HG03139 (cell line): ENCODE data around the gene OTOS.

ENCODE experiments used
- ATAC-seq: cut with Tn5 transposase; IDR thresholded peaks from one replicate; pipeline ENCODE4 v1.9.1; 2021; ENCODE audit not compliant: unreplicated experiment

The OTOS gene

DNA sequence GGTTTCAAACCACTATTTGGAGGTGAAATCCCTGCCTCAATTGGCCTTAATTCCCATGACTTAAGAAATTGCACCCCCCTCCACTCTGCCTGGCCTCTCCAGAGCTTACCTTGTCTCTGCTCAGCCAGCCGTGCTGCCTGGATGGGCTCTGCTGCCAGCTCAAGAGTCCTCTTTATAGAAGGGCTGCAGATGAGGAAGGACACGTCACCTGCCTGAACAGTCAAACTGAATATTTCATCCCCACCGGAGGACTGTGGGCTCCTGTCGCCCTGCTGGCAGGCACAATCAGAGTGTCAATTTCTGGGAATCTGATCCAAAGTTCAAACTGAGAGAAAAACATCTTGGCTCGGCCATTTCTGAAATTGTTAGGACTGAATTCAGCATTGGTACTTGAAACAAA is at the start of gene OTOS:
TSS of gene OTOS (minus strand) at position 148 of the 400 bp plus-strand sequence. CDS start 332 bp downstream, outside the sequence.
- ATAC-seq = no peak

DNA sequence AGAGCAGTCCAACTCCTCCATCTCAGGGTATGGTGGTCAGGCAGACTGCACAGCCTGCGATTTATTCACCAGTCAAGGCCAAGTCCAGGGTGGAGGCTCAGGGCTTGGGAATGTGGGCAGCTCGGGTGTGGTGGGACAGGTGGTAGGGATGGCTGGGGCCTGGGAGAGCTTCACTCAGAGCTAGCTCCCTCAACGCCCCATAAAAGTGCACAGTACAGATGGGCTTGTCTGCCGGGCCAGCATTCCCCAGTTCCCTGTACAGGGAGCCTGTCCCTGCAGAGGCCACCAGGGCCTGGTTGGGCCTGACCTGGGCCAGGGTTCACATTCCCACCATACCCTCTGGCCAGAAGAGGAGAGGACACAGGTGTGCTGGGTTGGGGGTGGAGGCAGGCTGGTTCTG is 49.2 kb upstream of the OTOS start:
- no peak for ATAC-seq

DNA sequence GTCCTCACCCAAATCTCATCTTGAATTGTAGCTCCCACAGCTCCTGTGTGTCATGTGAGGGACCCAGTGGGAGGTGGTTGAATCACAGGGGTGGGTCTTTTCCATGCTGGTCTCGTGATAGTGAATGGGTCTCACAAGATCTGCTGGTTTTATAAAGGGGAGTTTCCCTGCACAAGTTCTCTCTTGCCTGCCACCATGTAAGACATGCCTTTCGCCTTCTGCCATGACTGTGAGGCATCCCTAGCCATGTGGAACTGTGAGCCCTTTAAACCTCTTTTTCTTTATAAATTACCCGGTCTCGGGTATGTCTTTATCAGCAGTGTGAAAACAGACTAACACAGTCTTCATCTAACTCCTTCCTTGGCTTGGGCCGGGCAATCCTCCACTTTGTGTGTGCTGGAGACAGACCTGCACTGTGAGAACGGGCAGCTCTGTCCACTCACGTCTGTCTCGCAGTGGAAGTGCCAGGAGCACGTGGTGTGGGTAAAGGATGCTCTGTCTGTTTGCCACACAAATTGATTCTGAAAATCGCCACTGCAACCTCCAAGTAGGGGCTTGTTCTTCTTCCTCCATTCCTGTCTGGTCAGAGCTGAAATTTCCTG is 47.6 kb upstream of the OTOS start:
- no peak for ATAC-seq

DNA sequence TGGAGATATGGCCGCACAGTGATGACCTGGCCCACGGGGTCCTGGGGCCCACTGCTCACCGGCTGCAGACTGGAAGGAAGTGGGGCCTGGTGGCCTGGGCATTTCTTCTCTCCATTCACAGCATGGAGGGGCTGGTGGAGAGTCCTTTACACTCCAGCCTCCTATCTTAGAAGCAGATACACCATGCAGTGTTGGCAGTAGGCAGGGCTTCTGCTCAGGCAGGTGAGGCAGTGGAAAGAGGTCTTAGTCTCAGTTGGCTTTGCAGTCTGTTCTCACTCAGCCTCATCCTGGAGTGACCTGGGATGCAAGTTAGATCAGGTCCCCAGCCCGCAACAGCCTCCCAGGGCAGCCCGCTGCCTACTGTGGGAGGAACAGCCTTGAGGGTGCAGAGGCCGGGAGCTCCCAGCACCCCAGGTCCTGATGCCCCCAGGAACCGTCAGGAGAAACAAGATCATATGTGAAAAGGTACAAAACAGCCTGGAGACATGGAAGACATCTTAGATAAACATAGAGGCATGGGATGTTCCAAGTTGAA is 45.8 kb upstream of the OTOS start:
- ATAC-seq = no peak

DNA sequence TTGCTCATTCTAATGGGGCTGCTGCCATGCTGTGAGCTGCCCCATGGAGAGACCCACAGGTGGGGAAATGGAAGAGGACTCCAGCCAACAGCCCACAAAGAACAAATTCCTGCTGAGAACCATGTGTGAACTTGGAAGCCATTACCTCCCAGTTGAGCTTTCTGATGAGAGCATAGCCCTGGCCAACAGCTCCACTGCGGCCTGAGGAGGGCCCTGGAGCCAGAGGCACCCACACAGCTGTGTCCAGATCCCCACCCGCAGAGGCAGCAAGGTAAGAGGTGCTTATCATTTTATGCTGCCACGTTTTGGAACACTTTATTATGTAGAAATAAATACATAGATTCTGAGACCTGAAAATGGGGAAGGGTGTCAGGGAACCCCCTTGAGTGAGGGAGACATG is 44.2 kb upstream of the OTOS start:
- ATAC-seq = no peak

DNA sequence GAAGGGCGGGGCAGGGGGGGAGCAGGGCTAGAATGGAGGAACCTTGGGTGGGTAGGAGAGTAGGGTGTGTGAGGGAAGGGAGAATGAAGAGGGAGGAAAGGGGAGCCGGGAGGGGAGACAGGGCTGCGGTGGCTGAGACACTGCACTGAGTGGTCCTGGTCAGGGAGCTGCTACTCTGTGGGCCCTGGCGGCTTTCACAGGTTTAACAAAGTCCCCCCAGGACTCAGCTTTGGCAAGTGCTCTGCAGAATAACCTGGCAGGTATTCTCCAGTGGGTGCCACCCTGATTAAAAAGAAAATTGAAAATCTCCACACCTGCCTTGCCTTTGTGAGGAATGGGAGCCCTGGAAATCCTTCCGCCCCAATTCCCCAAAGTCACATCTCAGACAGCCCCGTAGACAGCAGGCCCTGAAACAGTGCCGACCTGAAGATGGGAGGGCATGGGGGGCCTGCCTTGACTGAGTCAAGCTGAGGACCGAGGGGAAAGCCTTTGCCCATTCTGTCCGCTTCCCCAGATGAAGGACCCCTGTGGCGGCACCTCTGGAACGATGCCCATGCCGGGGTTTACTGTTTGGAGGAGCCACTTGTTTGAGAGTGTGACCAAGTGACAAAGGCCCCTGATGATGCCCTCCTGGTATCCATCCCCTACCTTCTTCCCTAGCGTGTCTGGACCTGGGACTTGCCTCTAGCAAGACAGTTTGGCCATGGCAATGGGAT is 43.6 kb upstream of the OTOS start:
- no peak for ATAC-seq

DNA sequence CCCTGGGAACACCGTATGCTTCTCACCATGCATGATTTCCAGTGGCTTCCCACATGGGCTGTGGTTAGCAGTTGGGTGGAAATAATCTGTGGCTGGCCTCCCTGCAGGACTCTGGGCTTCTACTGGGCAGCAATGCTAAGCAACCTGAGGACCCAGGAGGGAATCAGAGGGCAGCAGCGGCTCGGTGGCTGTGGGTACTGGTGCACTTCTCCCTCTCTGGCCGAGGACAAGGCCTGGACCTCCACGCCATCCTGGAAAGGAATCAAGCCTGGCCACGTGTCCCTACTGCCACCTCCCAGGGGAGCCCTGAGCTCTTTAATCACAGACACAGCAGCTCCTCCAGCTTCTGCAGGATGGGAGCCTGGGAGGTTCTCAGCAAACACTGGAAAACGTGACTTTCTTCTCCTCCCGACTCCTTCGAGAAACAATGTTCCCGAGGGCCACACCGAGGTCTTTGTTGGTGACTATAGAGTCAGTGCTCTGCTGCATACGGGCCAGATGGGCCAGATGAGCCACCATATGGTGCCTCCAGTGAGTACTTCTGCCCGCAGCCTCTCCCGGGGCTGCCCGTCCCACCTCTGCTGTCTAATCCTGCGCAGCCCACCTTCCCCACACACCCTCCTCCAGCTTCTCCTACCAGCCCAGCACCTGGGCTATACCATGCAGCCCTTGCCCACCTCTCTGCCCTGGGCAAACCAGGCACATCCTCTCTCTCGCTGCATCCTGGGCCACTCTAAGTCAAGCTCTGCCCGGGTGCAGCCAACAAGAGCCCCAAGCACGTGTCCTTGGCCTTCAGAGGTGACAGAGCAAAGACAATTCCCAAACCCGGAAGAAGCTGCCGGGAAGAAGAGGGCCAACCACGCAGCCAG is 42.8 kb upstream of the OTOS start:
- ATAC-seq = no peak

DNA sequence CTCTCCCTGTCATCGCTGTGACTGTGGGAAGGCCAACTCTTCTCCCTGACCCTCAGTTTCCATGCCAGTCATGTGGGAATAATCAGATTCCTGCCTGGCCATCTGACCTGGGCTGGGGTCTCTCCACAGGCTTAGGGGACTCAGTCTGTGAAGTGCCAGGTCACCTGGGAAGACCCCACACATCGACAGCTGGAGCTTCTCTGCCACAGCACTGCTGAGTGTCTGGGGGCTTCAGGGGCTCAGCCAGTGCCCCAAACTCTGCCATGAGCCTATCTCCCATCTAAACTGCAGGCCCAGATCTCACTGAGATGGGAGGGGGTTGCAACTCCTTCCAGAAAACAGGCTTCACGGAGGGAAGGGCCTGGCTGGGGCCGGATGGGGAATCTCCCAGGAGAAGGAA is 42.0 kb upstream of the OTOS start:
- no peak for ATAC-seq

DNA sequence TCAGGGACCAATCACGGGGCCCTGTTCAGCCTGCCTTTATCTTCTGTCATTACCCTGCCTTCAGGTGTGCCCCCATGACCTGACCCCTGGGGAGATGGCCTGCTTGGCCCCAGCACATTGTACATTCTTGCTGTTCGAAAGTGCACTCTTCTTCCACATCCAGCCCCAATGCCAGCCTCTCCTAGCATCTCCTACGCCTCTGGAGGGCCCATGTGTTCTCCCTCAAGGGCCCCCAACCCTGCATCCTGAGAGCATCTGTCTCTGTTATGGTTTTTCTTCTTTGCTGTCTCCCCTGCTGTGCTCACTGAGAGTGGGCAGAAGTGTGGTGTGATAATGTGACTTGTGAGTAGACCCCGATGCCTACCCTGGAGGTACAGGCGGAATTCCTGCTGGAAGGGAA is 41.5 kb upstream of the OTOS start:
- ATAC-seq = no peak

DNA sequence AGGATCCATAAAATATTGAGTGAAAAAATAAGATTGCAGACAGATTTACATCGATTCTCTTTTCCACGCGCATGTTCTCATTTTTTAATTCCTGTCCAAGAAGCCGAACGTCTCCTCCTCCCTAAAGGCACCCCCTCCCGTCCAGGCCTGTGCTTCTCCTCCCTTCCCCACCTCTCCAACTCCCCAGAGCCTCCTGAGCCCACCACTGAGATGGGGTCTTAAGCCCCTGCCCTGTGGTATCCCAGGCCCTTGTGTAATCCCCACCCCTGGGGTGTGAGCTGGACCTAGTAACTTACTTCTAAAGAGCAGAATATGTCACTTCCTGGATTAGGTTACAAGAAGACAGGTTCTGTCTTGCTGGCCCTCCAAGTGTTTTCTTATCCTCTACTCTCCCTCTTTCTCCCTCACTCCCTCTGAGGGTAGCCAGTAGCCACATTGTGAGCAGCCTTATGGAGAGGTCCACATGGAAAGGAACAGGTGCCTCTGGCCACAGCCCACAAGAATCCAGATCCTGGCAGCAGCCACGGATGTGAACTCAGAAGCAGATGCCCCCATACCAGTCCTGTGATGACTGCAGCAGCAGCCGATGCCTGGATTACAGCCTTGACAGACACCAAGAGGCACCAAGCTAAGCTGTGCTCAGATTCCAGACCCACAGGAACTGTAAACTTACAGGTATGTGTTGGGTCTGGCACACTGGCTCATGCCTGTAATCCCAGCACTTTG is 39.6 kb upstream of the OTOS start:
- ATAC-seq = no peak

DNA sequence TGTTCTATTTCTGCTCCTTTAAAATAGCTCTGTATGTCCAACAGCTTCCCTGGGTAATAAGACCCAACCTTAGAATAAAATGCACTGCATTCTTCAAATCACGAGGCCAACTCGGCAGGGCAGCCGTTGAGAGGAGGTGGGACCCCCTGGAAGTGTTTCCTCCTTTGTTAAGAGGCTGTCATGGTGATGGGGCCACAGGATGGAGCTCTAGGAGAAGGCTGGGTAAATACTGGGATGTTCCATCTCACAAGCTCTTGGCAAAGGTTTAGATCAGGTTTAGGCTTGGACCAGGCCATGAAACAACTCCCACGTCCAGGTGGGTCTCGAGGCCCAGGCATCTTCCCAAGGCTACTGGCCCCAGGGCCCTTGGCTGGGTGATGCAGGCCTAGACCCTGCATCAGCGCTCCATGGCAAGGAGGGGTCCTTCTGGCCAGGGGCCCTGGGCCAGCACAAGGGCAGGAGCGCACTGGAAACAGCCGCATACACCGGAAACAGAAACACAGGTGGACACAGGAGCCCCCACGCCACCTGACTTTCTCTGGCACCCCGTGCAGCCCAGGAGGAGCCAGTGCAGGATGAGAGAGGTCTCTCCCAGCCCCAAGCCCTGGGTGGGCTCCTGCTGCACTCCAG is 38.8 kb upstream of the OTOS start:
- no peak for ATAC-seq

DNA sequence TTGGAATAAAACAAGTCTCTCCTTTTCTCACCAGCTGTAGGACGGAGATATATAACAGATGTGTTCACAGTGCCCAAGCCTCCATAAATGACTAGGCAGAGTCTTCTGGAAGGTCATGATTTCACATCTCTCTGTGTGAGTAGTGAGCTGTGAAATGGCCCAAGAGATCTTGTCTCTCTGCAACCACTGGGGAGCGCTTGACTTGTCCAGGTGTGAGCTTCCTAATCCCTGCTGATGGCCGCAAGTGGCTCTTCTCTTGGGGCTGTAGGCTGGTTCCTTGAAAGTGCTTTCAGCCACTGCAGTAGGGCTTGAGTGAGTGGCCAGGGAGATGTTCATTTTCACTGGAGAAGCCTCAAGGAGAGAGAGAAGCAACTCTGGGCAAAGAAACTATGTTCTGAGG is 38.1 kb upstream of the OTOS start:
- ATAC-seq = no peak

DNA sequence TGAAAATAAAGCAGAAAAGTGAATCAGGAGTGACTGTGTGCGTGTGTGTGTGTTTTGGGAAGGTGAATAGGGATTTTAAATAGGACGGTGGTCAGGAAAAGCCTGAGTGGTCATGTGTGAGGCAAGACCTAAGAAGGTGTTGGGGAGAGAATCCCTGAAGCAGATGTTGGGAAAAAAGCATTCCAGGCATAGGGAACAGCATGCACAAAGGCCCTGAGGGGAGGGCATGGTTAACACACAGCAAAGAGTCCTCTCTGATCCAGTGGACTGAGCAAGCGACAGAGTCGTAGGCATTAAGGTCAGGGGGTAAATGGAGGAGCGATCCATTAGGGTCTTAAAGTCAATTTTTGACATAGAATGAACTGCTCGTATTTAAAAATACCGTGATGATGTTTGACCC is 34.0 kb upstream of the OTOS start:
- no peak for ATAC-seq

DNA sequence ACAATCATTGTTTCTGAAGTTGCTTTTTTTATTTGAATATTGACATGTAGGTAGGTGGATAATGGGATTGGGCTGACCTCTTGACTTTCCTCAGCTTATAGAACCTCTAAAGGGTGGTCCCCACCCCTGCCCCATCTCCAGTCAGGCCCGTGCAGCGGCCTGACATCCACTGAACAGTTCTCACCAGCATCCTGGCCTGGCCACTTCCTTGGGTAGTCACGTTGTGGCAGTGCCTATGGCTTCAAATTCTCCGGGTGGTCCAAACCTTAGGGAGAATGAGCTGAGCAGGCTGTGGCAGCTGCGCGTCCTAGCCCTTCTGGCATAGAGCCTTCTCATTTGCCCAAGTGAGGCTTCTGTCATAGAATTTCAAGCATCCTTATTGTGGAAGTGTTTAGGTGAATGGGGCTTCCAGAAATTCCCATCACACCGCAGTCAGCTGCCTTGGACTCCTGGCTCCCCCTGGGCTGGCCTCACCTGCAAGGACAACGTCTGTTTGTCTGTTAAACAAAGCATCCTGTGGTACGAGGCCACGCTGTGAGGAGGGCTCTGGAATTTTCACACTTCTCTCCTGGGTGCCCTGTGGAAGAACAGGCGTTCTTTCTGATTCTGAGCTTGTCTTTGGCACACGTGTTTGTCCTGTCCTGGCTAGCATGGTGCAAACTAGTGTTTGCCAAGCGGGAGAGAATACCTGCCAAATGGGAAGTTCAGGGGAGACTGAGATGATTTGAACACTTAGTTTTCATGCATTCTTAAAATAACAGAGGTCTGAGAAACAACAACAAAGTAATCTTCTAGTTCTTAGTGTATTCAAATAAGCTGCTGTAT is 31.8 kb upstream of the OTOS start:
- ATAC-seq = no peak

DNA sequence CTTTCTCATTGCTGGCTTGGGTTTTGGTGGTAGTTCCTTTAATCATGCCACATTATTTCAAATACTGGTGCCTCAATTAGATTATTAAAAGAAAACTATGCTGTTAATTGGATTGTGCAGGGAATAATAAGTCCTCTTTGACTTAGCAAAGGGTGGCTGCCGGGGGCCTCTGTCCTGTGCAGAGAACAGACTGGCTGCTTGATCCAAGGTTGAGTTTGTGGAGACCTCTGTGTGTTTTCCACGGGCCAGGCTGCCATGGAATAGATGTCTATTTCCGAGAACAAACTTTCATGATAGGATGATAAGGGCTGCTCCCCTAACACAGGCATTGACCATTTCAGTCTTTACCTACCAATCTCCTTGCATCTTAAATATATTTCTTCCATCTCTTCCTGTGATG is 30.4 kb upstream of the OTOS start:
- ATAC-seq = no peak

DNA sequence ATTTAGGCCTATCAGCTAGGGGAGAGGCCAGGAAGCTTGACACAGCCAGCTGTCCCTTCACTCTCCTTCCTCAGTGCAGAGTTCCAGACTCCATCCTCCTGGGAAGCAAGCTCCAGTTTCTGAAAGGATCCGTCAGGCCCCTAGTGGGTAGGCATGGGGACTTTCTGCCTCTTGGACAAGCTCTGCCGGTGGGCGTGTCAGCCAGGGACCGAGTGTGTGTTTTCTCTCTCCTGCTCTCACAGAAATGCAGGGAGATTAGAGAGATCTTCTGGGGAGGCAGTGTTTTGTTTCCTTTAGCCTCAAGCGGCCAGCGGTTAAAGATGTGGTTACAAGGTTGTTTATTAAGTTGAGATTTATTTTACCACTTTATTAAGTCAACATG is 29.9 kb upstream of the OTOS start:
- no peak for ATAC-seq

DNA sequence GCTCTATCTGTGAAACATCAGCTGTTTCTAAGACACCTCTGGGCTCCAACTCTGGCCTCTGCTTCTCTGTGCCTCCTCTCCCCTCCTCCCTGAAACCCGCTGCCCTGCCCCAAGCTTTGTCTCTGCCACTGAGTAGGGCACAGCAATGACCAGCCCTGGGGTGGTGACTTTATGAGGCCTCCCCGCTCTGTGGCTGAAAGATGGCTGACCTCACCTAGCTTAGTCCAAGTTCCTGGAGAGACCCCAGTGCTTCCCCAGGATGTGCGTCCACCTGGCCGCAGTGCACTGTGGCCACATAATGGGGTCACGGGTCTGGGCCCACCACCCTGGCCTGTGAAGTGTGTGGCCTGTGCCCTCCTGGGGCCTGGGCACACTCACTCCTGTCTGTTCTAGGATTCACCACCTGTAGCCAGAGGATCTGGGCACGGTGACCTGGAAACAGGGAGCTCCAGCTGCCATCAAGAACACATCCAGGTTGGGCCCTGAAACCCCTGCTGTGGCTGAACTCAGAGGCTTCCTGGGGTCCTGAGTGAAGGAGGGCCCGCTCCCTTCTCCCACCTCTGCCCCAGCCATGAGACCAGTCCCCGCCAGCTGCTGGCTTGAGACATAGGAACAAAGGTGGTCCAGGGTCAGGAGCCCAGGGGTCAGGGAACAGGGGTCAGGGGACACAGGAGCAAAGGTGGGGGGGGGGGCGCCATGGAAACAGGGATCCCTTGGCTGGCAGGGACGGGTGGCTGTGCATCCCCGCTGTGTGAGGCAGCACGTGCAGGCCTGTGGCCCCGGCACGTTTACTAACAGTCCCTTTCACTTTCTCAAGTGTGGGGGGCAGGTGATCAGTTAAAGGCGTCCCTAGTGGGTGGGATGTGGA is 29.3 kb upstream of the OTOS start:
- no peak for ATAC-seq

DNA sequence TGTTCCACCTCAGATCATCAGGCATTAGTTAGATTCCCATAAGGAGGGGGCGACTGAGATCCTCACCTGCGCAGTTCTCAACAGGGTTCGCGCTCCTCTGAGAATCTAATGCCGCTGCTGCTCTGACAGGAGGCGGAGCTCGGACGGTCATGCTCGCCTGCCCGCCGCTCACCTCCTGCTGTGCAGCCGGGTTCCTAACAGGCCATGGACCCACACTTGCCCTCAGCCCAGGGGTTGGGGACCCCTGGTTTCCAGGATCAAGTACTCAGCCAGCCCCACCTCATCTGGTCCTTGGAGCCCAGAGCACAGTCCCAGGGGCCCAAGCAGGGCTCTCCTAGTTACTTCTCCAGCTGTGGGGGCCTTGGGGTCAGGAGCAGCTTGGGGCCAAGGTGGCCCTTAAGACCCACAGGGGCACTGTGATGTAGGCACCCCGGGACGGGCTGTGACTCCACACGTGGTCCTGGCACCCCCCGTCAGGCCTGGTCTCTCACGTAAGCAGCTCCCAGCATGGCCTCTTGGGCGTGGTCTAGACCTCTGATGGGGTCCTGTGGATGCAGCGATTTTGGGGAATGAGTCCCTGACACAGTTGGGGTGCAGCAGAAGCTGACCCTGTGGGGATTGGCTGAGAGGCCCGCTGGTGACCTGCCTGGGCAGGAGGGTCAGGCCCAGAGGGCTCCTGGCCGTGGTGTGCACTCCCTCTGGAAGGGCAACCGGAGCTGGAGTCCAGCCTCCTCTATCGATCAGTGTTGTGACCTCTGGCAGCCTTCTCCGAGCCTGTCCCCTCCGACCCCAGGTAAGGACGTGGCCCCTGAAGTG is 28.3 kb upstream of the OTOS start:
- no peak for ATAC-seq
